HepG2 (cell line): ENCODE results near the gene SIAE. TPM values are rescaled to one million over a fixed set of nuclear protein-coding genes. Genes with fewer than 3 reads are reported as not detected.

ENCODE experiments used
- ARID5B ChIP-seq: IDR thresholded peaks from 2 replicates; pipeline ENCODE4 v1.4.0; 2020; ENCODE audit warnings: mild to moderate bottlenecking, missing genetic modification reagents
- ARNT ChIP-seq: fragments of 450-650 bp; IDR thresholded peaks from 2 replicates; pipeline ENCODE4 v1.6.1; 2017
- CBFB ChIP-seq: sonication (generic); formaldehyde crosslinking; IDR thresholded peaks from 2 replicates; pipeline ENCODE4 v1.4.0; 2020; ENCODE audit warnings: missing genetic modification reagents
- CREM ChIP-seq, 2 experiments: sonication (generic) in 1 of 2; formaldehyde crosslinking in 1 of 2; IDR thresholded peaks; 2 replicates each; pipeline versions ENCODE4 v1.4.0 to v1.6.1; 2016 to 2020; ENCODE audit warnings: antibody characterized with exemption in 1 of 2, mild to moderate bottlenecking in 1 of 2, missing genetic modification reagents in 1 of 2
- EED ChIP-seq: sonication (generic); formaldehyde crosslinking; IDR thresholded peaks from 2 replicates; pipeline ENCODE4 v1.5.0; 2020; ENCODE audit warnings: mild to moderate bottlenecking, missing genetic modification reagents
- GABPB1 ChIP-seq: IDR thresholded peaks from 2 replicates; pipeline ENCODE4 v1.6.1; 2016; ENCODE audit warnings: mild to moderate bottlenecking, missing genetic modification reagents, moderate library complexity, missing compliant biosample characterization
- HDAC2 ChIP-seq: sonication (generic); formaldehyde crosslinking; IDR thresholded peaks from 2 replicates; pipeline ENCODE4 v1.4.0; 2020; ENCODE audit warnings: missing genetic modification reagents
- IRF2 ChIP-seq: IDR thresholded peaks from 2 replicates; pipeline ENCODE4 v1.6.1; 2018; ENCODE audit warnings: missing genetic modification reagents, missing compliant biosample characterization
- KDM6A ChIP-seq: IDR thresholded peaks from 2 replicates; pipeline ENCODE4 v1.6.1; 2016; ENCODE audit warnings: low read depth
- MED1 ChIP-seq: sonication (generic); formaldehyde crosslinking; IDR thresholded peaks from 2 replicates; pipeline ENCODE4 v1.4.0; 2020; ENCODE audit warnings: missing genetic modification reagents
- MEIS2 ChIP-seq: sonication (generic); formaldehyde crosslinking; IDR thresholded peaks from 2 replicates; pipeline ENCODE4 v1.9.0; 2021; ENCODE audit warnings: mild to moderate bottlenecking, missing genetic modification reagents
- MXD4 ChIP-seq: IDR thresholded peaks from 2 replicates; pipeline ENCODE4 v1.6.1; 2016; ENCODE audit warnings: mild to moderate bottlenecking, missing biosample characterization, missing genetic modification reagents
- ZNF275 ChIP-seq: sonication (generic); formaldehyde crosslinking; IDR thresholded peaks from 2 replicates; pipeline ENCODE4 v1.8.0; 2022; ENCODE audit warnings: missing genetic modification reagents, mild to moderate bottlenecking, inconsistent platforms, borderline replicate concordance
- ZNF281 ChIP-seq: sonication (generic); formaldehyde crosslinking; IDR thresholded peaks from 2 replicates; pipeline ENCODE4 v1.4.0; 2020; ENCODE audit warnings: missing genetic modification reagents, borderline replicate concordance
- ZNF607 ChIP-seq: sonication (generic); formaldehyde crosslinking; IDR thresholded peaks from 2 replicates; pipeline ENCODE4 v1.5.1; 2020; ENCODE audit warnings: missing genetic modification reagents, mild to moderate bottlenecking, borderline replicate concordance
- ZNF761 ChIP-seq: sonication (generic); formaldehyde crosslinking; conservative IDR thresholded peaks from 2 replicates; pipeline ENCODE4 v1.4.0; 2020; ENCODE audit warnings: mild to moderate bottlenecking, missing genetic modification reagents
- polyA plus RNA-seq, 8 experiments: library from polyadenylated mRNA; depleted of rRNA in 3 of 8; stranded (reverse) in 7 of 8; unstranded in 1 of 8; fragments of >200 nt; fragmentation: Illumina TruSeq in 4 of 8; extraction: Trizol in 4 of 8; gene quantifications; 2 replicates each; pipeline versions ENCODE4 v1.2.1 to v1.2.3, GENCODE V29; 2011 to 2016; ENCODE audit warnings: low read depth in 4 of 8, missing spikeins in 1 of 8, mixed read lengths in 1 of 8; ENCODE audit not compliant: insufficient read depth in 1 of 8
- total RNA-seq, 5 experiments: library from RNA; depleted of rRNA; stranded (reverse); fragments of >200 nt; fragmentation: Illumina TruSeq; extraction: Trizol; gene quantifications; 2 replicates each; pipeline ENCODE4 v1.2.3, GENCODE V29; 2016; ENCODE audit warnings: low read depth in 1 of 5
- TF ChIP-seq, protein P1 (sequence below): IDR thresholded peaks from 2 replicates; pipeline ENCODE4 v1.6.1; 2016; ENCODE audit warnings: missing genetic modification reagents, missing compliant biosample characterization
- TF ChIP-seq, protein P2 (sequence below): IDR thresholded peaks from 2 replicates; pipeline ENCODE4 v1.6.1; 2016; ENCODE audit warnings: mild to moderate bottlenecking

The SIAE gene
- total and polyA plus RNA-seq, 2 of the 13 experiments (the other 11 are each of a cell fraction or from before 2014, with no cell fraction given), result 7.0 to 22.4 TPM

DNA sequence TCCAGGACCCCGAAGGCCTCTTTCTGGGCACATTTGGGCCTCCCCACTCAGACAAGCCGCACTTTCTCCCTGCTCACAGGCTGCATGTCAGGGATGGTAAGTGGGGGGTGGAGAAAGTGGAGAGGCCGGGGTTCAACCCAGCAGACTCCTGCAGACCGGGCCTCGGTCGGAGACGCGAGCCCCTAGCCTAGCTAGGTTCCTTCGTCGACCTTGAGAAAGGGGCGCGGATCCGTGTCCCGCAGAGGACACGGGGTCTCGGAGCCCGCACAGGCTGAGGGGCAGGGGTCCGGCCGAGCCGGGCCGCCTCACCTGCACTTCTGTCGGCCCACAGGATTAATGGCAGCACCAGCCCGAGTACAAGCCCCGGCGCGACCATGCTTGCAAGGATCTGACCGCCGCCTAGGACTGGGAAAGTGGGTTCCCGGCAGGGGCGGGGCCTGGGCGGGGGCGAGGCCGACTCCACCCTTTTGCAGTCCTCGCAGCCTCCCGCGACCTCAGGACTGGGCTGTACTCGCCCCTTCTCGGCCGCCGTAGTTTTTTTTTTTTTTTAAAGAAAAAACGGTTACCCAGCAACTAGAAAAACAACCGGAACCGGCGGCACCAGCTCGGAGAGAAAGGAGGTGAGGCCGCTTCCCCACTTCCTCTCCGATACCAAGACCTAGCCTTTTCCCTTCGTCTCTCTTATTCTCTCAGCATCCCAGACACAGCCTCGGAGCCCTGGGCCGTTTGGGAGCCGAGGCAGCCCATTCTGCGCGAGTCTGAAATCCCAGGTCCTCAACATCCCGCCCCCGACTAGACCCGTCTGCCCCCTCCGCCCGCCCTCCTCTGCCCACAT, at the start of gene SIAE, which contains the start of gene SPA17 (continued):
- no peak for TF ChIP-seq KDM6A (CRISPR knock-in tag)
- TF ChIP-seq CREM (IDR thresholded peaks at IDR 0.05), result 0 out of 2 replicates have a peak, but pooled peaks have one; percentile 14
- no peak for TF ChIP-seq CREM (CRISPR knock-in tag; IDR thresholded peaks at IDR 0.05)
- TF ChIP-seq MXD4 (CRISPR knock-in tag), result peak; percentile 78
- TF ChIP-seq EED, result peak; percentile 69; the same call in 1 of the 2 replicates
- peak; percentile 78 for TF ChIP-seq GABPB1
- TF ChIP-seq ZNF281, result peak; percentile 37; the same call in 1 of the 2 replicates
- TF ChIP-seq, protein P1, sequence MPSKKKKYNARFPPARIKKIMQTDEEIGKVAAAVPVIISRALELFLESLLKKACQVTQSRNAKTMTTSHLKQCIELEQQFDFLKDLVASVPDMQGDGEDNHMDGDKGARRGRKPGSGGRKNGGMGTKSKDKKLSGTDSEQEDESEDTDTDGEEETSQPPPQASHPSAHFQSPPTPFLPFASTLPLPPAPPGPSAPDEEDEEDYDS (CRISPR knock-in tag), result peak; percentile 57
- no peak for TF ChIP-seq ZNF275 (CRISPR knock-in tag)
- TF ChIP-seq IRF2 (CRISPR knock-in tag), result peak; percentile 31; the same call in 1 of the 2 replicates
- TF ChIP-seq HDAC2, result 0 out of 2 replicates have a peak, but pooled peaks have one; percentile 38
- TF ChIP-seq, protein P2, sequence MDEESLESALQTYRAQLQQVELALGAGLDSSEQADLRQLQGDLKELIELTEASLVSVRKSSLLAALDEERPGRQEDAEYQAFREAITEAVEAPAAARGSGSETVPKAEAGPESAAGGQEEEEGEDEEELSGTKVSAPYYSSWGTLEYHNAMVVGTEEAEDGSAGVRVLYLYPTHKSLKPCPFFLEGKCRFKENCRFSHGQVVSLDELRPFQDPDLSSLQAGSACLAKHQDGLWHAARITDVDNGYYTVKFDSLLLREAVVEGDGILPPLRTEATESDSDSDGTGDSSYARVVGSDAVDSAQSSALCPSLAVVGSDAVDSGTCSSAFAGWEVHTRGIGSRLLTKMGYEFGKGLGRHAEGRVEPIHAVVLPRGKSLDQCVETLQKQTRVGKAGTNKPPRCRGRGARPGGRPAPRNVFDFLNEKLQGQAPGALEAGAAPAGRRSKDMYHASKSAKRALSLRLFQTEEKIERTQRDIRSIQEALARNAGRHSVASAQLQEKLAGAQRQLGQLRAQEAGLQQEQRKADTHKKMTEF (CRISPR knock-in tag), result peak; percentile 81
- no peak for TF ChIP-seq MED1
- TF ChIP-seq CBFB (CRISPR knock-in tag), result no peak
- 0 out of 2 replicates have a peak, but pooled peaks have one; percentile 34 for TF ChIP-seq MEIS2 (CRISPR knock-in tag)
- TF ChIP-seq ARNT, result no peak
- TF ChIP-seq ZNF607 (CRISPR knock-in tag), result peak; percentile 51; the same call in 1 of the 2 replicates
- 0 out of 2 replicates have a peak, but pooled peaks have one; percentile 64 for TF ChIP-seq ZNF761 (CRISPR knock-in tag)
- TF ChIP-seq ARID5B, result peak; percentile 53; the same call in 1 of the 2 replicates
